WTC11 (cell line): ENCODE measurements around the gene MDGA2. TPM values are rescaled to one million over a fixed set of nuclear protein-coding genes. Genes with fewer than 3 reads are reported as not detected.

Experiments
- ATAC-seq: fragments of 200-7000 bp; cut with Tn5 transposase; 2 replicates; pipeline ENCODE4 v1.10.0; 2021; ENCODE audit warnings: mild to moderate bottlenecking, moderate library complexity
- CTCF ChIA-PET: fragments of 300-600 bp; sonication (Branson Sonifier 250); formaldehyde crosslinking; loops from one replicate; lab custom pipeline; 2021; ENCODE audit warnings: antibody characterized with exemption; lab: Charles Lee
- POLR2A ChIA-PET: fragments of 350-600 bp; sonication (Branson Sonifier 250); formaldehyde crosslinking; loops from one replicate; lab custom pipeline; 2021; ENCODE audit warnings: antibody characterized with exemption; lab: Charles Lee
- DNase-seq: peaks from one replicate; pipeline ENCODE4 v3.0.0; 2021; ENCODE audit warnings: low spot score
- H3K27ac Mint-ChIP-seq: 2 replicates; pipeline ENCODE4 v1.8.0; 2021; ENCODE audit warnings: mixed read lengths
- H3K27me3 Mint-ChIP-seq: 2 replicates; pipeline ENCODE4 v1.8.0; 2021; ENCODE audit warnings: low read depth, mild to moderate bottlenecking, moderate library complexity, mixed read lengths
- H3K36me3 Mint-ChIP-seq: 2 replicates; pipeline ENCODE4 v1.8.0; 2021; ENCODE audit warnings: mixed read lengths
- H3K4me1 Mint-ChIP-seq: 2 replicates; pipeline ENCODE4 v1.8.0; 2022; ENCODE audit warnings: mixed read lengths
- H3K4me3 Mint-ChIP-seq: 2 replicates; pipeline ENCODE4 v1.8.0; 2021; ENCODE audit warnings: mild to moderate bottlenecking, moderate library complexity, mixed read lengths
- H3K9me3 Mint-ChIP-seq: 2 replicates; pipeline ENCODE4 v1.8.0; 2021; ENCODE audit warnings: mixed read lengths
- AFF4 ChIP-seq: sonication (generic); formaldehyde crosslinking; IDR thresholded peaks from 2 replicates; pipeline ENCODE4 v1.8.1; 2023; ENCODE audit warnings: mild to moderate bottlenecking, missing genetic modification reagents, borderline replicate concordance
- CBFB ChIP-seq: sonication (generic); formaldehyde crosslinking; IDR thresholded peaks from 2 replicates; pipeline ENCODE4 v1.8.1; 2022; ENCODE audit warnings: mild to moderate bottlenecking, low read depth, missing genetic modification reagents
- E2F5 ChIP-seq: sonication (generic); formaldehyde crosslinking; IDR thresholded peaks from 2 replicates; pipeline ENCODE4 v1.8.1; 2022; ENCODE audit warnings: mild to moderate bottlenecking, moderate library complexity, missing genetic modification reagents
- ESRRA ChIP-seq: sonication (generic); formaldehyde crosslinking; IDR thresholded peaks from 2 replicates; pipeline ENCODE4 v1.8.1; 2022; ENCODE audit warnings: mild to moderate bottlenecking, missing genetic modification reagents, borderline replicate concordance
- FOXP1 ChIP-seq: sonication (generic); formaldehyde crosslinking; IDR thresholded peaks from 2 replicates; pipeline ENCODE4 v1.8.0; 2022; ENCODE audit warnings: missing genetic modification reagents, mild to moderate bottlenecking, moderate library complexity, borderline replicate concordance
- GRHL2 ChIP-seq: fragments of 250-450 bp; sonication (Bioruptor Pico); IDR thresholded peaks from 2 replicates; pipeline ENCODE4 v1.8.0; 2022; ENCODE audit warnings: mild to moderate bottlenecking, moderate library complexity; ENCODE audit not compliant: insufficient replicate concordance, severe bottlenecking
- HMGXB4 ChIP-seq: sonication (generic); formaldehyde crosslinking; IDR thresholded peaks from 2 replicates; pipeline ENCODE4 v1.8.1; 2023; ENCODE audit warnings: mild to moderate bottlenecking, moderate library complexity, missing genetic modification reagents
- IRF2 ChIP-seq: sonication (generic); formaldehyde crosslinking; IDR thresholded peaks from 2 replicates; pipeline ENCODE4 v1.8.0; 2022; ENCODE audit warnings: low read depth, missing genetic modification reagents, borderline replicate concordance
- RELA ChIP-seq: sonication (generic); formaldehyde crosslinking; IDR thresholded peaks from 2 replicates; pipeline ENCODE4 v1.8.1; 2022; ENCODE audit warnings: missing genetic modification reagents, mild to moderate bottlenecking, borderline replicate concordance
- RORB ChIP-seq: fragments of 250-450 bp; sonication (Bioruptor Pico); IDR thresholded peaks from 2 replicates; pipeline ENCODE4 v1.9.0; 2021; ENCODE audit warnings: mild to moderate bottlenecking
- SOX15 ChIP-seq: fragments of 250-450 bp; sonication (Bioruptor Pico); IDR thresholded peaks from 2 replicates; pipeline ENCODE4 v1.9.0; 2021; ENCODE audit warnings: mild to moderate bottlenecking
- SP1 ChIP-seq: sonication (generic); formaldehyde crosslinking; conservative IDR thresholded peaks from 2 replicates; pipeline ENCODE4 v1.8.1; 2022; ENCODE audit warnings: missing genetic modification reagents
- TCF7 ChIP-seq: sonication (generic); formaldehyde crosslinking; IDR thresholded peaks from 2 replicates; pipeline ENCODE4 v1.8.0; 2022; ENCODE audit warnings: mild to moderate bottlenecking, low read depth, missing genetic modification reagents, moderate library complexity
- ZSCAN18 ChIP-seq: fragments of 250-450 bp; sonication (Bioruptor Pico); IDR thresholded peaks from 2 replicates; pipeline ENCODE4 v2.1.2; 2022; ENCODE audit warnings: mild to moderate bottlenecking, moderate library complexity
- total RNA-seq: library from RNA; stranded (reverse); gene quantifications from 3 replicates; pipeline ENCODE4 v1.2.3, GENCODE V29; 2021
- TF ChIP-seq, protein P1 (sequence below): sonication (generic); formaldehyde crosslinking; IDR thresholded peaks from 2 replicates; pipeline ENCODE4 v1.8.0; 2023; ENCODE audit warnings: missing genetic modification reagents, mild to moderate bottlenecking, borderline replicate concordance
- TF ChIP-seq, protein P2 (sequence below): sonication (generic); formaldehyde crosslinking; IDR thresholded peaks from 2 replicates; pipeline ENCODE4 v1.8.0; 2022; ENCODE audit warnings: missing genetic modification reagents
- TF ChIP-seq, protein P3 (sequence below): sonication (generic); formaldehyde crosslinking; conservative IDR thresholded peaks from 2 replicates; pipeline ENCODE4 v1.8.1; 2022; ENCODE audit warnings: mild to moderate bottlenecking, missing genetic modification reagents

MDGA2 gene
- total RNA-seq, 1 experiment from 2014 or later, result 4.9 TPM

GRCh38 chr14:47637753-47638152 is 37.7 kb downstream of the MDGA2 start:
- ATAC-seq, result no peak
- Mint-ChIP-seq H3K27ac (no peak overlapping the region), H3K4me3 (no peak overlapping the region), H3K4me1 (no peaks in the 10 kb centered on the region), H3K27me3 (no peaks in the 10 kb centered on the region; the same call in 1 of the 2 replicates), H3K36me3 (no peaks in the 10 kb centered on the region; the same call in 1 of the 2 replicates), H3K9me3 (peaks cover 20% of the 10 kb centered on the region)
- ChIA-PET CTCF (no interaction called here), POLR2A (no interaction called here)
- DNase-seq, result no peak
- TF ChIP-seq FOXP1 (no peak), IRF2 (CRISPR knock-in tag) (no peak), RORB (CRISPR knock-in tag) (no peak), ESRRA (CRISPR knock-in tag) (no peak), E2F5 (CRISPR knock-in tag) (no peak), ZSCAN18 (CRISPR knock-in tag) (no peak), CBFB (no peak), SP1 (CRISPR knock-in tag) (no peak), AFF4 (no peak), GRHL2 (CRISPR knock-in tag) (no peak), TCF7 (CRISPR knock-in tag) (no peak), HMGXB4 (no peak), SOX15 (no peak), RELA (CRISPR knock-in tag) (no peak)
- TF ChIP-seq, protein P1, sequence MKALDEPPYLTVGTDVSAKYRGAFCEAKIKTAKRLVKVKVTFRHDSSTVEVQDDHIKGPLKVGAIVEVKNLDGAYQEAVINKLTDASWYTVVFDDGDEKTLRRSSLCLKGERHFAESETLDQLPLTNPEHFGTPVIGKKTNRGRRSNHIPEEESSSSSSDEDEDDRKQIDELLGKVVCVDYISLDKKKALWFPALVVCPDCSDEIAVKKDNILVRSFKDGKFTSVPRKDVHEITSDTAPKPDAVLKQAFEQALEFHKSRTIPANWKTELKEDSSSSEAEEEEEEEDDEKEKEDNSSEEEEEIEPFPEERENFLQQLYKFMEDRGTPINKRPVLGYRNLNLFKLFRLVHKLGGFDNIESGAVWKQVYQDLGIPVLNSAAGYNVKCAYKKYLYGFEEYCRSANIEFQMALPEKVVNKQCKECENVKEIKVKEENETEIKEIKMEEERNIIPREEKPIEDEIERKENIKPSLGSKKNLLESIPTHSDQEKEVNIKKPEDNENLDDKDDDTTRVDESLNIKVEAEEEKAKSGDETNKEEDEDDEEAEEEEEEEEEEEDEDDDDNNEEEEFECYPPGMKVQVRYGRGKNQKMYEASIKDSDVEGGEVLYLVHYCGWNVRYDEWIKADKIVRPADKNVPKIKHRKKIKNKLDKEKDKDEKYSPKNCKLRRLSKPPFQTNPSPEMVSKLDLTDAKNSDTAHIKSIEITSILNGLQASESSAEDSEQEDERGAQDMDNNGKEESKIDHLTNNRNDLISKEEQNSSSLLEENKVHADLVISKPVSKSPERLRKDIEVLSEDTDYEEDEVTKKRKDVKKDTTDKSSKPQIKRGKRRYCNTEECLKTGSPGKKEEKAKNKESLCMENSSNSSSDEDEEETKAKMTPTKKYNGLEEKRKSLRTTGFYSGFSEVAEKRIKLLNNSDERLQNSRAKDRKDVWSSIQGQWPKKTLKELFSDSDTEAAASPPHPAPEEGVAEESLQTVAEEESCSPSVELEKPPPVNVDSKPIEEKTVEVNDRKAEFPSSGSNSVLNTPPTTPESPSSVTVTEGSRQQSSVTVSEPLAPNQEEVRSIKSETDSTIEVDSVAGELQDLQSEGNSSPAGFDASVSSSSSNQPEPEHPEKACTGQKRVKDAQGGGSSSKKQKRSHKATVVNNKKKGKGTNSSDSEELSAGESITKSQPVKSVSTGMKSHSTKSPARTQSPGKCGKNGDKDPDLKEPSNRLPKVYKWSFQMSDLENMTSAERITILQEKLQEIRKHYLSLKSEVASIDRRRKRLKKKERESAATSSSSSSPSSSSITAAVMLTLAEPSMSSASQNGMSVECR (CRISPR knock-in tag), result no peak
- TF ChIP-seq, protein P2, sequence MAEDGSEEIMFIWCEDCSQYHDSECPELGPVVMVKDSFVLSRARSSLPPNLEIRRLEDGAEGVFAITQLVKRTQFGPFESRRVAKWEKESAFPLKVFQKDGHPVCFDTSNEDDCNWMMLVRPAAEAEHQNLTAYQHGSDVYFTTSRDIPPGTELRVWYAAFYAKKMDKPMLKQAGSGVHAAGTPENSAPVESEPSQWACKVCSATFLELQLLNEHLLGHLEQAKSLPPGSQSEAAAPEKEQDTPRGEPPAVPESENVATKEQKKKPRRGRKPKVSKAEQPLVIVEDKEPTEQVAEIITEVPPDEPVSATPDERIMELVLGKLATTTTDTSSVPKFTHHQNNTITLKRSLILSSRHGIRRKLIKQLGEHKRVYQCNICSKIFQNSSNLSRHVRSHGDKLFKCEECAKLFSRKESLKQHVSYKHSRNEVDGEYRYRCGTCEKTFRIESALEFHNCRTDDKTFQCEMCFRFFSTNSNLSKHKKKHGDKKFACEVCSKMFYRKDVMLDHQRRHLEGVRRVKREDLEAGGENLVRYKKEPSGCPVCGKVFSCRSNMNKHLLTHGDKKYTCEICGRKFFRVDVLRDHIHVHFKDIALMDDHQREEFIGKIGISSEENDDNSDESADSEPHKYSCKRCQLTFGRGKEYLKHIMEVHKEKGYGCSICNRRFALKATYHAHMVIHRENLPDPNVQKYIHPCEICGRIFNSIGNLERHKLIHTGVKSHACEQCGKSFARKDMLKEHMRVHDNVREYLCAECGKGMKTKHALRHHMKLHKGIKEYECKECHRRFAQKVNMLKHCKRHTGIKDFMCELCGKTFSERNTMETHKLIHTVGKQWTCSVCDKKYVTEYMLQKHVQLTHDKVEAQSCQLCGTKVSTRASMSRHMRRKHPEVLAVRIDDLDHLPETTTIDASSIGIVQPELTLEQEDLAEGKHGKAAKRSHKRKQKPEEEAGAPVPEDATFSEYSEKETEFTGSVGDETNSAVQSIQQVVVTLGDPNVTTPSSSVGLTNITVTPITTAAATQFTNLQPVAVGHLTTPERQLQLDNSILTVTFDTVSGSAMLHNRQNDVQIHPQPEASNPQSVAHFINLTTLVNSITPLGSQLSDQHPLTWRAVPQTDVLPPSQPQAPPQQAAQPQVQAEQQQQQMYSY, result no peak
- TF ChIP-seq, protein P3, sequence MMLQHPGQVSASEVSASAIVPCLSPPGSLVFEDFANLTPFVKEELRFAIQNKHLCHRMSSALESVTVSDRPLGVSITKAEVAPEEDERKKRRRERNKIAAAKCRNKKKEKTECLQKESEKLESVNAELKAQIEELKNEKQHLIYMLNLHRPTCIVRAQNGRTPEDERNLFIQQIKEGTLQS (CRISPR knock-in tag), result no peak
